A549 (cell line): ENCODE results near the gene KIF21B.

Source experiments
- ATOH8 ChIP-seq: fragments of 250-450 bp; sonication (Bioruptor Pico); IDR thresholded peaks from 2 replicates; pipeline ENCODE4 v1.5.0; 2020; ENCODE audit warnings: low read depth, mild to moderate bottlenecking, moderate library complexity
- BHLHE40 ChIP-seq: IDR thresholded peaks from 2 replicates; pipeline ENCODE4 v1.6.1; 2012; ENCODE audit warnings: low read depth, low read length, inconsistent platforms
- CTCF ChIP-seq: fragments of >200 bp; sonication (Bioruptor Twin); formaldehyde crosslinking; IDR thresholded peaks from 3 replicates; pipeline ENCODE4 v1.5.1; 2016
- EP300 ChIP-seq, 2 experiments: fragments of >200 bp; sonication (Bioruptor Twin); formaldehyde crosslinking; IDR thresholded peaks; 2 replicates in 1 of 2; 3 replicates in 1 of 2; pipeline ENCODE4 v1.6.1; 2016 to 2017
- NR3C1 ChIP-seq: fragments of >200 bp; sonication (Bioruptor Twin); formaldehyde crosslinking; IDR thresholded peaks from 3 replicates; pipeline ENCODE4 v1.6.1; 2017
- PBX3 ChIP-seq: IDR thresholded peaks from 2 replicates; pipeline ENCODE4 v1.6.1; 2012
- PHF8 ChIP-seq: fragments of 200-600 bp; sonication (generic); IDR thresholded peaks from 2 replicates; pipeline ENCODE4 v1.6.1; 2016; ENCODE audit warnings: low read depth, mild to moderate bottlenecking, antibody characterized with exemption, moderate library complexity, borderline replicate concordance
- POLR2A ChIP-seq: IDR thresholded peaks from 2 replicates; pipeline ENCODE4 v1.6.1; 2012; ENCODE audit warnings: mild to moderate bottlenecking, low read length
- POLR2AphosphoS2 ChIP-seq: conservative IDR thresholded peaks from 2 replicates; pipeline ENCODE4 v1.6.1; 2012; ENCODE audit warnings: low read length, improper control_type of control experiment, inconsistent platforms

GRCh38 chr1:200960236-200960947 lies 63.1 kb downstream of the KIF21B start:
- TF ChIP-seq CTCF (no peak), PHF8 (no peak), POLR2AphosphoS2 (no peak), ATOH8 (CRISPR knock-in tag) (no peak), POLR2A (no peak), EP300 (IDR thresholded peaks at IDR 0.05) (no peak), BHLHE40 (no peak), PBX3 (no peak), NR3C1 (no peak)
